HTERT RPE-1 (cell line): ENCODE measurements around the gene KCNJ3.

Experiments
- in situ Hi-C: fragments of 300-500 bp; cut with MboI; formaldehyde crosslinking; loops from 4 replicates; pipeline ENCODE4 v1.14.3; 2020; ENCODE audit warnings: low sequenced_read_pairs

The KCNJ3 gene

DNA sequence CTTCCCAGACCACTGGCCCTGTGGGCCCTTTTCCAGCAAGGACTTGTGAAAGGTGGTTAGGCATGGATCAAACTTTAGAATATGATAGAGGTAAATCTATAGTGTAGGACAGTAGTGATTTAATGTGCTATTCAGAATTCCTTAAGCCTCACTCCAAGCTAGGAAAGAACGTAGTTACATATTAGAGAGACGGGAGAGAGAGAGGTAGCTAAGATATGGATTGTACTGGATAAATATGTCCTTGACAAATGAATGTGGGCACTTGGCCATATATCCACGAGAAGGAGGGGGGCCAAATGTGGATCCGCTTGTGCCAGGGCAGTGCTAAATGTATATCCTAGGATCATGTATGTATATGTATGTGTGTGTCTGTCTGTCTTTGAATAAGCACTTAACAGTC, 6.5 kb downstream of the KCNJ3 start:
- in situ Hi-C loops: no loop called here

DNA sequence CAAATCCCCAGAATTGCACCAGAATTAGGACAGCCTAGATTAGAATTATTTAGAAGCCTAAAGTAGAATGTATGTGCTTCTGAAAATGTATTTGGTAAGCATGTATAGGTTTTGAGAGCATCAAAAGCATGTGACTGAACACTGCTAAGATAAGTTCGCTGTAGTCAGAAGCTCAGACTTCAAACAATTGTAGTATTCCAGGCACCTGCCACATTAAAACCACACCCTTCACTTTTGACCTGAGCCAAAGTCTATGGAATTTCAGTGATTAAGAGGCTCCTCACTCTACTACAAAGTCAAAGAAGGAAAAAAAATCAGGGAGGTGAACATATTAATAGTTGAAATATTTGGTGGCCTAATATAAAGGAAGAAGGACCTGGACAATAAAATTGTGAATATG, 8.2 kb downstream of the KCNJ3 start:
- in situ Hi-C loops: no loop called here

DNA sequence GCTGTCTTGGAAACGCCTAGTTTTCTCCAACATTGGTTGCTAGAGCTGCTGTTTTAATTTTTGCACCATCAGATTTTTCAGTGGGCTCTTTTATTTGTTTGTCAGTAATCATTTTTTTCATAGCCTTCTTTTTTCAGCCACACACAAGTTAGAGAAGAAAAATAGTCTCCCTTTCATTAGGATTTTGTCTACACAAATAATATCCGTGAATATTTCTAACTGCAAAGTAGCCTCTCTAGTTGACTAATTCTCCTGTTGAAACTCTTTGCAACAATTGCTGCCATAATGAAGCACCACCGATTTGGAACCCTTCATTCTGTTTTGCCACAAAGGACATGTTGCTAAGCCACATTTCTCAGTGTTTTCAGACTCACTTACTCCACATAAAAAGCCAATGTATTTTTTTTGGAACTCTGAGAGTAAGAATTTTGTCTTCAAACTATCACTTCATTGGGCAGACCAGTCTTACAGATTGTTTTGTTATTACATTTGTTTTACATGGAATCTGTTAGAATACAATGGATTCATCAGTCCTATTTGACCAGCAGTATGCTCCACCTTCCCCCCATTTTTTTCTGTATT, 9.6 kb downstream of the KCNJ3 start:
- in situ Hi-C loops: no loop called here

DNA sequence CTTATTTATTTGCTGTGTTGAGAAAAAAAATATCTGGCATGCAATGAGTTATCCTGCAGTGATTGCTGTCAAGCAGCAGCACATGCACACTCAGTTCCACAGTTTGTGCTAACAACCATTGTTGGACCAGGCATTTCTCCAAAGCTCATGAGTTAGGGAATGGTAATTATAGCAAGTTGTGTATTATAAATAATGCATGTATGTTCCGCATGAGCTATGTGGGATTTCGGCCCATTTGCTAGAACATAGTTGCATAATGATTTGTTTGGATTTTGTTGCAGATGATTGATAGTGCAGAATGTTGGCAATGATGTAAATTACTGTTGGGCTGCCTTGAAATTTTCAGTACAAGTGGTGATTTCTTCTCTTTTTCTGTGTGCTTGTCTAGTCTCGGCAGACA, 10.7 kb downstream of the KCNJ3 start:
- in situ Hi-C loops: no loop called here

DNA sequence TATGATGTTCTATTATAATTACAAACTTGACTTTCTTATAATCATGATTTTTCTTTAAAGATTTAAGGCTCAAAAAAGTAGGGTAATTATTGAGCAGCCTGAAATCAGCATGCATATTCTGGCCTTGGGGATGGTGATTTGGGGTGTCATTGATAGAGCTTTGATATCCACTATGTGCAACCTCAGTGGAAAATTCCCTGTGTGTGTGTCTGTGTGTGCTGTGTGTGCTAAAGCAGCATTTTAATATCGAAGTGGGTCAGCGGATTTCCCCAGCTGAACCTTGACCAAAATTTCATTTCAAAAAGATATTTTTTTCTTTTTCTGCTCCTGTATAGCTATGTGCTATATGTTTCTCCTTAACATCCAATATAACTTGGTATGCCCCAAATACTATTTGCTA, 11.6 kb downstream of the KCNJ3 start:
- in situ Hi-C loops: no loop called here

DNA sequence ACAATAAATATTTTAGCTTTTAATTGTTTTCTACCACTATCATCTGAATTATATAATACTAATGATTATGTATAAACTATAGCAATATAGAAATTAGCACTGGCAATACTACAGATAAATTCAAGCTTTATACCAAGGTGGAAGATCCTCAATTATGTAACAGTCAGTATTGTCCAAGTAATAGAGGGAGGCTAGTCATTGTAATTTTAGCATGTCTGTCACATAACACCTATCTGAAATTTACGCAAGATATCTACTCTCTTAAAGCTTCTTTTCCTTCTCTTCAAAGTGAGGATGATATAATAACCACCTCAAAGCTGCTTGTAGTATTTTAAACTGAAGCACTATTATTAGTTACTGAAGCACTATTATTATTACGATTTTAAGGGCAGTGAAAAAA, 12.2 kb downstream of the KCNJ3 start:
- in situ Hi-C loops: no loop called here

DNA sequence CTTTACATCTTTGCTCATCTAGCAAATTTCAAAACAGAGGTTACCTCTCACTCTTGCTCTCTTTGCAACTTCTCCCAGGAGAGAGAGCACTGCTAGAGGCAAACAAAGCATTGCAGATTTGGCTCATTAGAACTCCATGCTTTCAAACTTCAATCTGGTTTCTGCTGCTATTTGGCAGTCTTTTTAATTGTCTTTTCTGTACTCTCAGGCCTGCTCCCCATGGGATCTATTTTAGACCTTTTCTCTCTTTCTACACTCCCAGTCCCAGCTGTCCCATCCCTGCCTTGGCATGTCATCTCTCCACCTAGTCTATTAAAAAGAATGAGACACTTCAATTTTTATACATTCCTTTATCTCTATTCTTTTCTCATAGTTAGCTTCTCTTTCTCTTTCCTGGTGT, 15.2 kb downstream of the KCNJ3 start:
- in situ Hi-C loops: no loop called here

DNA sequence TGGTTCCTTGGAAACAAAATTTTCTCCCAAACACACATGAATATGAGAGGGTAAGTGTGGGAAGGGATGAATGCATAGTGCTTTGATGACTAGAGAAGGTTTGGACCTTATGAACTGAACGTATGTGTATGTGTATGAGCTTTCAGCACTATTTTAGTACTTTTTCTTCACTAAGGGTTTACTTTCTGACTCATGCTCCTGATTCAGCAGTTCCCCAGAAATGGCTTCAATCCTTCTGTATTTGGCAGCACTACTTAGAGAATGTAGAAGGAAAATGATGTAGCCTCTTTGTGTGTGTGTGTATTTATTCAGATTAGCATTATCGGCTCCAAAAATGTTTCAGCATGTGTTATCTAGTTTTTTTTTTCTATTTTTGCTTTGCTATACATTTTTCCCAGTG, 22.2 kb downstream of the KCNJ3 start:
- in situ Hi-C loops: no loop called here

DNA sequence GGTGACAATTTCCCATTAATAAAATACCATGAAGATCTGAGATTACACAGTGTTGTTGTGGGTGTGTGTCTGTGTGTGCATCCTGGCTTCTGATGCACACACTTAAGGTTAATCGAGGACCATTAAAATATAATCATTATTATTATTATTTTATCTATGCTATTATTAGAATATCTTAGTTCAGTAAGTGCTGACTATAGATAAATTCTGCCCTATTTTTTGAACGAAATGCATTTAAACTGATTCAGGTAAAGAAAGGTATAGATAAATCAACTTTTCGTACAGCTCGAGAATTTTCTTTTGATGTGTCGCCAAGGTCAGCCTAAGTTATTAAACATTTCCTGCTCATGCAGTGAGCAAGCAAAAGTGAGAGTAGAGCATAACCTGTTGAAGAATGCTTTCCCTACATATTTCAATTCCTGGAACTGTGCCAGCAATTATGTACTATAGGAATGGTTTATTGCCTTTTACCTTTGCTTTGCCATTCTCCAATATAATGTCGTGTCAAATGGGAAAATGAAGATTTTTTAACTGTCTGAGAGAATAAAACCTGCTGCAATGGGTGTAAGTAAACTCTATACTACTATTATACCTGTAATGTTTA, 25.8 kb downstream of the KCNJ3 start:
- in situ Hi-C loops: no loop called here

DNA sequence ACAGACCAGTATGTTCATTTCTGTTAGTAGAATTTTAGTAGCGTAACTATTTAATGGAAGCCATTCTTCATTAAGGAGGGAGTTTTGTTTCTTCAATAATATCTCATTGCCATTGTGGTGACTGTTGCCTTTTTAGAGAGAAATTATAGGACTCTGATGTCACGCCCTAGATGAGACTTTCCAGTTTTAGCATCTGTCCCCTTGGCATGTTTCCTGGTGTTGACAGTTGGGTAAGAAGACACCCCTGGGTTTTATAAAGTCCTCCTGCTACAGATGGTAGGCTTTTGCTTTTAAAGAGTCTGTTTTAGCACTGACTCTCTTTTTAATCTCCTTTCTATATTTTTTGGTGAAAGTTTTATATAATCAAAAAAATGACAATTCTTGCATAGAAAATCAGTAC, 41.9 kb downstream of the KCNJ3 start:
- in situ Hi-C loops: no loop called here

DNA sequence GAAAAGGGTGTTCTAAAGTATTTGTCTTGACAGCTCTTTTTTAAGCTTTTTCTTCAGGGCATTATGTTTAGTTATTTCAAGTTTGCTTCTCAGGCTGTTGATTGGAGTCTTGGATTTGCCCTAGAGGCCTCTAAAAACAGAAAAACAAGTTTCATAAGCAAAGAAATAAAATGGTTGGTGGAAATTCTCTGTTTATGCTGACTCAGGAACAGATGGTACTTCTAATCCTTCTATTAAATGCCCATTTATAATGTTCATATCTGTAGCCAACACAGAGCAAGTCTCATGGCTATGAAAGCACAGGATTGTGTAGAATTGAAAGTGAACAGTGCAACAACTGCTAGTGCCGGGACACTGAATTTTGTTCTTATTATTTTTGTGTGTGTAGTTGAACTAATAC, 60.4 kb downstream of the KCNJ3 start:
- in situ Hi-C loops: no loop called here

DNA sequence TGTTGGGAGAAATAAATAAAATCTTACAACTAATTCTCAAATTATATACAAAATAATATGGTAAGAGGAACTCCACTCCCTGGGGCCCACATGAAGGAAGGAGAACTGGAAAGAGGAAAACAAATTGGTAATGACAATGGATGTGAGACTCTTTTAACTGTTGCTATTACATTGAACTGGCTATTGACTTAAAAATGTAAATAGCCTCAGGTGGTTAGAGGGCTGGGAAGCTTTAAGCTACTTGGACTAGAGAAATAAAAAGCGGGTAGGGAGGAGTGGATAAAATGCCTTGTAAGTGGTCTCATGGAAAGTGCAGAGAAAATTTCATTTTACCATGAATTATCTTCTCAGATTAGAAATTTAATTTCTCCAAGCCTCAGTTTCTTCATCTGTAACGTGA, 64.1 kb downstream of the KCNJ3 start:
- in situ Hi-C loops: no loop called here

DNA sequence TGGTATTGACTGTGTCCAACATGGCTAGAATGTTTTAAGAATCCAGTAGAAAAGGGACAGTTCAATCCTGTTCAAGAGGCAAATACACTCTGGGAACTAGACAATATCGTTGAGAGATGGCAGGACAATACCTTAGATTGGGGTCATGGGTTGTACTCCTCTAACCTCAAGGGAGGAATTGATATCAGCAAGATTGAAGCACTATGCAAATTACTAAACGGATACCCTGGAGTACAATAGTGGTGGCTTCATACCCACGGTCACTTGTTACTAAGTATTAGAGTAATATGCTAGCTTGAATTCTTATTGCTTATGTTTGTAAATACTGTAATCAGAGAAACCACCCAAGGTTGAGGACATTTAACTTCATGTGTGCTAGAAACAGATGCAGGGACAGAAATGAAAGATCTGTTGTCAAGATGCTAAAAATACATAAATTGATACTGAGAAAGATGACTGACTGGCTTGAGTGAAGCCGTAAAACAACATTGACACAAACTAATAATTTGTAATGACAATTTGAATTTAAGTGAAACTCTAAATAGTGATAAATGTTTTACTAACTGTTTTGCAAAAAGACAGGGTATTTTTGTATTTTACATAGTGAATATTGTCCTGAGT, 73.3 kb downstream of the KCNJ3 start:
- in situ Hi-C loops: no loop called here

DNA sequence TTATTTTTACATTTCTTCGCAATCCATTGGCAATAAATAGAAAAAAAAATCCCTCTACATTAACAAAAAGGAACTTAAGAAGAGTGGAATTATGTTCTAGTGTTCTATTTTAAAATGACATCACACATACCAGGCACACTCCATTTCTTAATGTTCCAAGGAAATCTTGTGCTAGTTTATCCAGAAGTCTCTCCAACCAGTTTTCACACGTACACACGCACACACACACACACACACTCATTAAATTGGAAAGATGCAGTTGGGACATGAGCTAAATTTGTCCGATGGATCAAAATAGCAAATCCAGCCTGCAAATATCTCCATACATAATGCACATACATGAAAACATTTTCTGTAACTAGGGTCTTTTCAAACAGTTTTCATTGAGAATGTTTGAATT, 78.3 kb downstream of the KCNJ3 start:
- in situ Hi-C loops: no loop called here

DNA sequence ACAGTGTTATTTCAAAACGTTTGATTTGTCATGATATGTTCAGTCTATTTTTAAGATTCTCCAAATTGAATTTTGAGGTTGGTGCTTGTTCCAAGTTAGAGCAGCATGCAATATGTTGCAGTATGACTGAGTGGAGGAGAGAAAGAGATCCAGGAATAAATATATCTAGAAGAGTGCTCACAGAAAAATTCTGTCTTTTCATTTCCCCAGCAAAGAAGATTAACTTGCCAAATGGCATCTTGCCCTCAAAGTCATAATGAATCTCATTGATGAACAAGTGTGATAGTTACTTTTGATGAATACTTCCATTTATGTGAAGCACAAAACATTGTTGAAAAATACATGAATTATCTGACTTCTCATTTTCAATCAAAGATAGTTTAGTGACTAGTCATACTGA, 95.9 kb downstream of the KCNJ3 start:
- in situ Hi-C loops: no loop called here

DNA sequence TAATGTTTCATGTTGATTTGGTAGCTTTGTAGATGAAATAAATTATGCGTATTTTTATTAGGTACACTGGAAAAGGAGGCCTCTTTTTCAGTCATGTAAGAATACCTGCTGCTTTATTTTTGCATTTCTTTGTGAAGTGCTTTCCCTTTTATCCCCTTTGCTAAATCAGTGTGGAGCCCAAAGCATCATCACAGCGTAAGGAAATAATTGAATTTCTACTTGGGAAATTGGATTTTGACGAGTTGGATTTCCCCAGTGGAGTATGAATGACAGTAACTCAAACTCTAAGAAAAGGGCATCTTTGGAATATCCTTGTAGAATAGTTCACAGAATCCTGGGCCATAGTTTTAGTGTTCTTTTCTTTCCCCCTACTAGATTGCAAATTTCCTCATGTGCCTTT, 97.2 kb downstream of the KCNJ3 start:
- in situ Hi-C loops: no loop called here

DNA sequence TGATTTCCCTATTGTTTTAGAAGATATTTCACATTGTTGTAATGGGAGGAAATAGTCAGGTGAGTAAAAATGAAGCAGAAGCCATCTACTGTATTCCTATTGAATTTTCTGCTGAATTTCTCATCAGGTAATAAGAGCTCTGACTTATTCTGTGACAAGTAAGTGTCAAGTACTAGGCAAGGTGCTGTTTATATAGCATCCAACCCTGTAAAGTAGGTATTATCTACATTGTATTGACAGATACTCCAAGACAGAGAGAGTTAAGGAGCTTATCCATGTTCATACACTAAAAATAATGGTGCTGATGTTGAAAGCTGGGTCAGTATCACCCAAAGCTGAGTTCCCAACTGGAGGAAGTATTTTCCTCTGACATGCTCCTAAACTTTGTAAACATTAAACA, 106.0 kb downstream of the KCNJ3 start:
- in situ Hi-C loops: no loop called here

DNA sequence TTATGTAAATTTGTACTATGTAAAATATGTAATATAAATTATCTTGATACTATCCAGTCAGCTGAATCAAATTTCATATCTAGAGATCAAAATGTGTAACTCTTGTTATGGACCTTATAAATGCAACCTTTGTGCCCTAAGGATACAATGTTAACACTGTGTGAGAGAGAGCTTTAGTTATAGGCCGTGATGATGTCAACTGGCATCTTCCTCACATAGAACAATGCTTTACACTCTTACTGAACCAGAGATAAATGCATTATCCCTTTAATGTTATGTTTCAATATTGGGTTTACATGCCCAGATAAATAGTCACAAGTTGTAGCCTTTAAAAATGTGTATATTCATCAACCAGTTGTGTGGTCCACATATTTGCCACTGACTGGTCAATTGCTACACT, 115.1 kb downstream of the KCNJ3 start:
- in situ Hi-C loops: no loop called here

DNA sequence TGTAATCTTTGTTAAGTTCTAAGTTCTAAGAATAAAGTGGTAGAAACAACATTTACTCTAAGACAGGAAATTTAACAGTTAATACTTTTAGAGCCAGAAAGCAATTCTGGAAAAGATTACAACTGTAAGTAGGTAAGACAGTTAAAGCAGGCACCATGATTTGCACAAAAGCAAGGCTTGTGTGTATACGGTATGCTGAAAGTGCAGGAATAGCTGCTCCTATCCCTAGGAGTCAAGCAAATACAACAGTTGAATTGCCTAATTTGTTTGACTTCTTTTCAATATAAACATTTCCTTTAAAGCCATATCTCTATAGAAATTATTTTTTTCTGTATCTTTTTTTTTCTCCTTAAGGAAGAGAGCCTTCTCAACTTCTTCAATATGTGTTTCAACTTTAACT, 116.4 kb downstream of the KCNJ3 start:
- in situ Hi-C loops: no loop called here

DNA sequence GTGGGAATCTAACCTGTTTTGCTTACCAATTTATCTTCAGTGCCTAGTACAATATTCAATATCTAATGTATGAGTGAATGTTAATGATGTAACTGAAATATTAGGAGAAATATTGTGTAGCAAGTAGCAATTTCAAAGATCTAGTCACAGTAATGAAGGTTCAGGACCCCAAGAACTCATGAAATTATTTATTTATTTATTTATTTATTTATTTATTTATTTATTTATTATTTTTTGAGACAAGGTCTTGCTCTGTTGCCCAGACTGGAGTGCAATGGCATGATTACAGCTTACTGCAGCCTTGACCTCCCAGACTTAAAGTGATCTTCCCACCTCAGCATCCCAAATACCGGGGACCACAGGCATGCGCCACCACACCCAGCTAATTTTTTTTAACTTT, 126.9 kb downstream of the KCNJ3 start:
- in situ Hi-C loops: no loop called here

DNA sequence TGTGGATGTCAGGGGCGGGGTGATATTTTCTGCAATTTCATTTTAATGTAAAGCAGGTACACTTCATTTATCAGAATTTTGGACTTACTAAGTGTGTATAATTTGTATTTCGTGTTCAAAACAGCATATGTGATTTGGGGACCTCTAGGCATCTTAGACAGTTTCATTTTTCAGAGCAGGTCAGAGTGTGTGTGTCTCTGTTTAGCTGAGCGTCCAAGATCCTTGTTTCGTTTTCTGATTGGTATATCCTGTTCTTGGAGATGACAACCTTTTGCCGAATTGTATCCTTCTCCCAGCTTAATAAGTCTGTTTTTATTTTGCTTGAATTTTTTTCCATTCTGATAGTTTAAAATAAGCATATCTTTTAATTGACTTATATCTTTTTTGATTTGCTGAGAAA, 128.3 kb downstream of the KCNJ3 start:
- in situ Hi-C loops: no loop called here

DNA sequence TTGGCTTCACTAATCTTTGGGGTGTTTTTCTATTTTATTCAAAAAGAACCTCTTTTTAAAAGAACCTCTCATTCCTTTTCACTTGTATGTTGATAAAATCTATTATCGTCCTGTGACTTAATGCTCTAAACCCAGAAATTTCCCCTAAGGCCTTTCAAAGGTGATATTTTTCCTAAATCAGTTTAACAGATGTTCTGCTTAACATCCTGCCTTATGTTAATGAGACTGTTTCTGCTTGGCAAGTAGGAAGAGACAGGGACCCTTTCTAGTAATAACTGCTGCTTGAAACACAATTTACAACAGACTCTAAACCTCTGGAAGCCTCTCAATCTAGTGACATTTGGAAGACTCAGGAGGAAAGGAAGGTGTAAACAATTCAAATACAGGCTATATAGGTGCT, 128.8 kb downstream of the KCNJ3 start:
- in situ Hi-C loops: no loop called here

DNA sequence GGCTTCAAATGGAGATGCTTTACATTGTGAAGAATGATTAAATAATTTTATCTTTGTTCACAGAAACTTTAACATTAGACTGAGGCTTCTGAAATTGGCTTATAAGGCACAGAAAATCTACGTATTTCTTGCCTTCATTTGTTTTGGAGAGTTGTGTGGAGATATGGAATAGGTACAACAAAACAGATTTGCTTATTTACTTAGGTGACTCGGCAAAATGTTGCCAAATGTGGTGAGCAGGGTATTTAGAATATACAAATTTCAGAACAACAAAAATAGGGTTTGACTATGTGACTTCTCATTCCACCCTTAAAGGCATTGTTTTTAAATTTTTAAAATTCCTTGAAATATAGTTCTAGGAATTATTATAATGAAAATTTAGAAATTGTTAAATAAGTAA, 134.2 kb downstream of the KCNJ3 start:
- in situ Hi-C loops: no loop called here
